ENCODE results near the gene ATP2A2.

ATP2A2 gene

DNA sequence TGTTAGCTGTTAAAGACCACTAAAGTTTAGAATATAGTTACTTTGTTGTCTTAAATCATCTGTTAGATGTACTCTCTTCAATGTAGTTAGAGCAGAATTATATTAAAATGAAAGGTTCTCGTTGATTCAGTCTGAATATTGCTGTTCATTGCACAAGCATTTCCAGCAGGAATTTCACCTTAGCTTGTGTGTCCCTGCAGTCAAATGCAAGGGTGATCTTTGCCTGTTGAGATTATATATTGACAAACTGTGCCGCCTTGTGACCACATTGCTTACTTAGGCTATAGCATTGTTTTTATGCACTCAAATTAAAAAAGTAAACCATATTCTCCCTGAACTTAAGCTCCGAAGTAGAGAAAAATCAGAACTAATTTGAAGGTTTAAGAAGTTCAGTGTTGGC lies 39.5 kb downstream of the ATP2A2 start:
- H2BK15ac ChIP-seq (ENCODE audit: low read depth, poor library complexity, severe bottlenecking) = no peak overlapping the region
- peaks cover 19 to 75% of the 10 kb centered on the region in 2 experiments for H3K36me3 ChIP-seq (ENCODE audit: control insufficient read depth in 1 of 2, insufficient read depth in 2 of 2, low read depth in 1 of 2, low read length in 2 of 2)
- H4K91ac ChIP-seq (ENCODE audit: low read length) = no peak overlapping the region
- H3K4me3 ChIP-seq (ENCODE audit: insufficient read depth in 1 of 2, low read depth in 1 of 2, low read length in 2 of 2) = no peak overlapping the region
- H3K27ac ChIP-seq (ENCODE audit: low read length, poor library complexity, severe bottlenecking) = no peak overlapping the region
- peaks cover 4% of the 10 kb centered on the region for H3K4me1 ChIP-seq (ENCODE audit: control insufficient read depth, insufficient read depth, low read depth, low read length)
- no peaks in the 10 kb centered on the region for H3K27me3 ChIP-seq (ENCODE audit: control insufficient read depth in 1 of 2, insufficient read depth in 1 of 2, low read length in 2 of 2)
- no peak overlapping the region for H2AK5ac ChIP-seq (ENCODE audit: low read length, severe bottlenecking)
- no peak overlapping the region for H3K18ac ChIP-seq (ENCODE audit: low read depth in 1 of 2, low read length in 2 of 2)
- no peak overlapping the region for H3K4ac ChIP-seq (ENCODE audit: low read depth in 1 of 2, low read length in 2 of 2)
- no peak overlapping the region for H3K4me2 ChIP-seq (ENCODE audit: low read length, poor library complexity, severe bottlenecking)
- H3K9ac ChIP-seq (ENCODE audit: low read length) = no peak overlapping the region
- peaks cover 6% of the 10 kb centered on the region for H3K79me1 ChIP-seq (replicated peaks; ENCODE audit: low read length, poor library complexity, severe bottlenecking)
- H4K8ac ChIP-seq (ENCODE audit: low read length) = no peak overlapping the region
- no peaks in the 10 kb centered on the region for H3K9me3 ChIP-seq (ENCODE audit: control insufficient read depth, low read length)
- 91% methylated on average over 2 of the region's 3 CpGs for WGBS
- no peak overlapping the region for H3K14ac ChIP-seq (ENCODE audit: low read length in 2 of 2)
- no peak overlapping the region for H3K23ac ChIP-seq (ENCODE audit: low read length in 2 of 2)
- no peak overlapping the region for H2BK120ac ChIP-seq (ENCODE audit: low read depth, low read length)
- no peak overlapping the region for H2BK5ac ChIP-seq (ENCODE audit: low read depth, low read length, poor library complexity, severe bottlenecking)
- H2AFZ ChIP-seq (ENCODE audit: low read depth, low read length) = no peak overlapping the region
- no peak overlapping the region for H2BK12ac ChIP-seq (ENCODE audit: low read length in 2 of 2)
- DNase-seq = no peak

DNA sequence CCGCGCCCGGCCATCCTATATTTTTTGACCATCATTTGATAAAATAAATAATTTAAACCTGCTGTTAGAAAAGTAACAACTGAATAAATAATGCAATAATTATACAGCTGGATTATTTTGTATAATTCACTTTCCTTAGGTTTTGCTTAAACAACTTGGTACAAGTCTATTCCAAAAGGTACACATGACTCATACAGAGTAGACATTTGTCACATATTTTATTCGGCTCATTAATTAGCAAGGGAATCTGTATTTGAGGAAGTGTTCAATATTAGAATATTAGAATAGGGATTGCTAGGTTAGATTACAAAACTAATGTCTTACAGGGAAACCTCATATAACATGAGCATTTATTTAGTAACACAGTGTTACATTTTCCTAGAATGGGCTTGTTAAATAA lies 48.7 kb downstream of the ATP2A2 start:
- Histone ChIP-seq H2BK15ac (ENCODE audit: low read depth, poor library complexity, severe bottlenecking) (no peak overlapping the region), H3K4me2 (ENCODE audit: low read length, poor library complexity, severe bottlenecking) (no peak overlapping the region), H2BK5ac (ENCODE audit: low read depth, low read length, poor library complexity, severe bottlenecking) (no peak overlapping the region), H2BK12ac (ENCODE audit: low read length in 2 of 2) (no peak overlapping the region), H2BK120ac (ENCODE audit: low read depth, low read length) (no peak overlapping the region), H3K4ac (ENCODE audit: low read depth in 1 of 2, low read length in 2 of 2) (no peak overlapping the region), H3K4me1 (ENCODE audit: control insufficient read depth, insufficient read depth, low read depth, low read length) (no peaks in the 10 kb centered on the region), H3K9me3 (ENCODE audit: control insufficient read depth, low read length) (no peaks in the 10 kb centered on the region), H3K27me3 (ENCODE audit: control insufficient read depth in 1 of 2, insufficient read depth in 1 of 2, low read length in 2 of 2) (no peaks in the 10 kb centered on the region), H3K79me1 (replicated peaks; ENCODE audit: low read length, poor library complexity, severe bottlenecking) (peaks cover 8% of the 10 kb centered on the region), H4K8ac (ENCODE audit: low read length) (no peak overlapping the region), H2AK5ac (ENCODE audit: low read length, severe bottlenecking) (no peak overlapping the region), H3K18ac (ENCODE audit: low read depth in 1 of 2, low read length in 2 of 2) (no peak overlapping the region), H3K27ac (ENCODE audit: low read length, poor library complexity, severe bottlenecking) (no peak overlapping the region), H3K14ac (ENCODE audit: low read length in 2 of 2) (no peak overlapping the region), H3K23ac (ENCODE audit: low read length in 2 of 2) (no peak overlapping the region), H4K91ac (ENCODE audit: low read length) (no peak overlapping the region), H3K4me3 (ENCODE audit: insufficient read depth in 1 of 2, low read depth in 1 of 2, low read length in 2 of 2) (no peak overlapping the region), H3K9ac (ENCODE audit: low read length) (peak overlapping the region; percentile 2), H3K36me3 (ENCODE audit: control insufficient read depth in 1 of 2, insufficient read depth in 2 of 2, low read depth in 1 of 2, low read length in 2 of 2) (peaks cover 28 to 98% of the 10 kb centered on the region in 2 experiments), H2AFZ (ENCODE audit: low read depth, low read length) (no peak overlapping the region)
- no CpG with 5 or more reads among the region's 4 CpGs for WGBS
- DNase-seq = no peak

DNA sequence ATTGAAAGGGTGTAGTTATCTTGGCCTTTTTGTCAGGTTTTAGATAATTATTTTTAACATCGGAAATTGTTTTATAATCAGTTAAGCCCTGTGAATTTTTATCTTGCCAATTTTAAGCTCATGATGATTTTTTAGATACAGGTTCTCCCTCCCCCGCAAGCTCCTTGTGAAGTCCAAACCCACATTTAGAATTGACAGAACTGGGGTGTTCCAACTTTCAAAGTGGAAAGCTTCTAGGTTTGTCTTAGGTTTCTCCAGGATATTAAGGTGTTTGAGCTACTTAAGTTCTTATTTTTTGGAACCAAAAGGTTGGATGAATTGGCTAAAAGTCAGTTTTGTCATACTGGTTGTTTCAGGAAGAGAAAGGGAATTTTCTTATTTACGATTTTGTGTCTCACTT lies 49.1 kb downstream of the ATP2A2 start:
- Histone ChIP-seq H3K4ac (ENCODE audit: low read depth in 1 of 2, low read length in 2 of 2) (no peak overlapping the region), H2BK15ac (ENCODE audit: low read depth, poor library complexity, severe bottlenecking) (no peak overlapping the region), H3K36me3 (ENCODE audit: control insufficient read depth in 1 of 2, insufficient read depth in 2 of 2, low read depth in 1 of 2, low read length in 2 of 2) (peaks cover 30 to 98% of the 10 kb centered on the region in 2 experiments), H3K27me3 (ENCODE audit: control insufficient read depth in 1 of 2, insufficient read depth in 1 of 2, low read length in 2 of 2) (no peaks in the 10 kb centered on the region), H3K4me2 (ENCODE audit: low read length, poor library complexity, severe bottlenecking) (no peak overlapping the region), H4K91ac (ENCODE audit: low read length) (no peak overlapping the region), H3K9ac (ENCODE audit: low read length) (peak overlapping the region; percentile 2), H2BK12ac (ENCODE audit: low read length in 2 of 2) (no peak overlapping the region), H3K14ac (ENCODE audit: low read length in 2 of 2) (no peak overlapping the region), H3K23ac (ENCODE audit: low read length in 2 of 2) (no peak overlapping the region), H4K8ac (ENCODE audit: low read length) (no peak overlapping the region), H2BK120ac (ENCODE audit: low read depth, low read length) (no peak overlapping the region), H2BK5ac (ENCODE audit: low read depth, low read length, poor library complexity, severe bottlenecking) (no peak overlapping the region), H3K4me1 (ENCODE audit: control insufficient read depth, insufficient read depth, low read depth, low read length) (no peaks in the 10 kb centered on the region), H3K9me3 (ENCODE audit: control insufficient read depth, low read length) (no peaks in the 10 kb centered on the region), H3K18ac (ENCODE audit: low read depth in 1 of 2, low read length in 2 of 2) (no peak overlapping the region), H2AK5ac (ENCODE audit: low read length, severe bottlenecking) (no peak overlapping the region), H3K79me1 (replicated peaks; ENCODE audit: low read length, poor library complexity, severe bottlenecking) (peaks cover 9% of the 10 kb centered on the region), H2AFZ (ENCODE audit: low read depth, low read length) (no peak overlapping the region), H3K27ac (ENCODE audit: low read length, poor library complexity, severe bottlenecking) (no peak overlapping the region), H3K4me3 (ENCODE audit: insufficient read depth in 1 of 2, low read depth in 1 of 2, low read length in 2 of 2) (no peak overlapping the region)
- WGBS = 100% methylated on average over 2 of the region's 3 CpGs
- DNase-seq = no peak

DNA sequence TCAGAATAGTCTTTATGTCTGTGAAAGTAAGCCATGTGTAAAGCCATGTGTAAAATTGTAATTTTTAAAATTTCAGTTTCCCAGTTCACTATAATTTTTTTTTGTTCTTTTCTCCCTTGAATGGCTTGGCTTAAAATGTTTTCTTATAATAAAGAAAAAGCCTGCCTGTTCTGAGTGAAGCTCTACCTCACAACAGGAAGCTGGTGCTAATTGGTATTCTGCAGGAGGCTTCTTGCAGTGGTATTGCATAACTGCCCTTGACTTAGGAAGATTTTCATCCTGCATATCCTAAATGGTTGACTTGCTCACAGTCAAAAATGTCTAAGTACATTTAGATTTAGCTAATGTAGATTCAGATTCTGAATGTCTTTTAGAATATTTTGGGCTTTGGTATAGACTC lies 49.5 kb downstream of the ATP2A2 start:
- H2BK12ac ChIP-seq (ENCODE audit: low read length in 2 of 2) = no peak overlapping the region
- no peak overlapping the region for H3K27ac ChIP-seq (ENCODE audit: low read length, poor library complexity, severe bottlenecking)
- H3K18ac ChIP-seq (ENCODE audit: low read depth in 1 of 2, low read length in 2 of 2) = no peak overlapping the region
- H3K23ac ChIP-seq (ENCODE audit: low read length in 2 of 2) = no peak overlapping the region
- no peak overlapping the region for H3K4me3 ChIP-seq (ENCODE audit: insufficient read depth in 1 of 2, low read depth in 1 of 2, low read length in 2 of 2)
- no peaks in the 10 kb centered on the region for H3K4me1 ChIP-seq (ENCODE audit: control insufficient read depth, insufficient read depth, low read depth, low read length)
- peaks cover 11% of the 10 kb centered on the region for H3K79me1 ChIP-seq (replicated peaks; ENCODE audit: low read length, poor library complexity, severe bottlenecking)
- H3K27me3 ChIP-seq (ENCODE audit: control insufficient read depth in 1 of 2, insufficient read depth in 1 of 2, low read length in 2 of 2) = no peaks in the 10 kb centered on the region
- no peak overlapping the region for H2AFZ ChIP-seq (ENCODE audit: low read depth, low read length)
- no peak overlapping the region for H3K4me2 ChIP-seq (ENCODE audit: low read length, poor library complexity, severe bottlenecking)
- H3K36me3 ChIP-seq (ENCODE audit: control insufficient read depth in 1 of 2, insufficient read depth in 2 of 2, low read depth in 1 of 2, low read length in 2 of 2) = peaks cover 34 to 98% of the 10 kb centered on the region in 2 experiments
- no peak overlapping the region for H2BK5ac ChIP-seq (ENCODE audit: low read depth, low read length, poor library complexity, severe bottlenecking)
- no peak overlapping the region for H4K8ac ChIP-seq (ENCODE audit: low read length)
- H2BK15ac ChIP-seq (ENCODE audit: low read depth, poor library complexity, severe bottlenecking) = no peak overlapping the region
- peak overlapping the region; percentile 2 for H3K9ac ChIP-seq (ENCODE audit: low read length)
- H2AK5ac ChIP-seq (ENCODE audit: low read length, severe bottlenecking) = no peak overlapping the region
- H3K9me3 ChIP-seq (ENCODE audit: control insufficient read depth, low read length) = no peaks in the 10 kb centered on the region
- no peak overlapping the region for H3K4ac ChIP-seq (ENCODE audit: low read depth in 1 of 2, low read length in 2 of 2)
- H2BK120ac ChIP-seq (ENCODE audit: low read depth, low read length) = no peak overlapping the region
- peak; percentile 51 for DNase-seq
- no peak overlapping the region for H4K91ac ChIP-seq (ENCODE audit: low read length)
- H3K14ac ChIP-seq (ENCODE audit: low read length in 2 of 2) = no peak overlapping the region

Data from mesenchymal stem cell (in vitro differentiated cells and primary cell).